ENCODE measurements around the gene SMIM5.
"Not testable (repeated sequence)": the region's sequence is repeated elsewhere in the genome, so short reads cannot be mapped to it uniquely, and the experiment has no call there.

SMIM5 gene

GRCh38 chr17:75625813-75626486, 7.3 kb upstream of the SMIM5 start:
- peak; percentile 23 for DNase-seq (ENCODE audit: low read depth)

GRCh38 chr17:75626496-75627038, 6.7 kb upstream of the SMIM5 start:
- DNase-seq (ENCODE audit: low read depth), result no peak

GRCh38 chr17:75627094-75627493, 6.1 kb upstream of the SMIM5 start:
- DNase-seq (ENCODE audit: low read depth), result no peak

GRCh38 chr17:75628425-75628824, 4.8 kb upstream of the SMIM5 start:
- no peak for DNase-seq (ENCODE audit: low read depth)

GRCh38 chr17:75629157-75629556, 4.1 kb upstream of the SMIM5 start:
- no peak for DNase-seq (ENCODE audit: low read depth)

- DNase-seq (ENCODE audit: low read depth), result no peak
Observed at GRCh38 chr17:75630071-75630917, 2.9 kb upstream of the SMIM5 start.

GRCh38 chr17:75631353-75631752, 1.9 kb upstream of the SMIM5 start:
- no peak for DNase-seq (ENCODE audit: low read depth)

GRCh38 chr17:75632428-75632827, 806 bp upstream of the SMIM5 start:
- no peak for DNase-seq (ENCODE audit: low read depth)

GRCh38 chr17:75633486-75634375, 497 bp downstream of the SMIM5 start:
- peak; percentile 91 for DNase-seq (ENCODE audit: low read depth)

- DNase-seq (ENCODE audit: low read depth), result no peak
Observed at GRCh38 chr17:75634376-75634740, 1.1 kb downstream of the SMIM5 start.

- DNase-seq (ENCODE audit: low read depth), result no peak
Observed at GRCh38 chr17:75634754-75635609, 1.7 kb downstream of the SMIM5 start.

- DNase-seq (ENCODE audit: low read depth), result no peak
Observed at GRCh38 chr17:75635610-75636202, 2.5 kb downstream of the SMIM5 start.

- no peak for DNase-seq (ENCODE audit: low read depth)
Observed at GRCh38 chr17:75636381-75637142, 3.3 kb downstream of the SMIM5 start.

GRCh38 chr17:75637143-75637538, 3.9 kb downstream of the SMIM5 start:
- no peak for DNase-seq (ENCODE audit: low read depth)

- no peak for DNase-seq (ENCODE audit: low read depth)
Observed at GRCh38 chr17:75637551-75637950, 4.3 kb downstream of the SMIM5 start.

- DNase-seq (ENCODE audit: low read depth), result not testable (repeated sequence)
Observed at GRCh38 chr17:75638039-75638438, 4.8 kb downstream of the SMIM5 start.

- DNase-seq (ENCODE audit: low read depth), result no peak
Observed at GRCh38 chr17:75638893-75639292, 5.7 kb downstream of the SMIM5 start.

GRCh38 chr17:75639327-75639726, 6.1 kb downstream of the SMIM5 start:
- DNase-seq (ENCODE audit: low read depth), result no peak

GRCh38 chr17:75639771-75640555, 6.7 kb downstream of the SMIM5 start:
- DNase-seq (ENCODE audit: low read depth), result no peak
